ENCODE measurements around the gene CTLA4. TPM values are rescaled to one million over a fixed set of nuclear protein-coding genes. Genes with fewer than 3 reads are reported as not detected.

The CTLA4 gene
- total and polyA plus RNA-seq, 3 donors from 2014 or later, result 0.87 to 2.7 (median 1.2) TPM

DNA sequence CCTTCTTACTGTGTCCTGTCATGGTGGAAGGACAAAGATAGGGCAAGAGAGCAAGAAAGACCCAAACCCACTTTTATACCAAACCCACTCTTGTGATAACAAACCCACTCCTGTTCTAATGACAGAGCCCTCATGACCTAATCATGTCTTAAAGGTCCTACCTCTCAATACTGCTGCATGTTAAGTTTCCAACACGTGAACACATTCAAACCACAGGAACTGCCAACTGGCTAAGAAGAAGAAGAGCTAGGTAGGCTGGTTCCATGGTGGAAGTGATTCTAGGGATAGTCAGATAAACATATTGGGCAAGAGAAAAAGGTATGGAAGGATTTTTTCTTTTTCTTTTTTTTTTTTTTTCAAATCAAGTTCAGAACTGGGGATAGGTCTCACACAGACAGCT is 22.0 kb downstream of the CTLA4 start:
- TF ChIP-seq, protein P1, sequence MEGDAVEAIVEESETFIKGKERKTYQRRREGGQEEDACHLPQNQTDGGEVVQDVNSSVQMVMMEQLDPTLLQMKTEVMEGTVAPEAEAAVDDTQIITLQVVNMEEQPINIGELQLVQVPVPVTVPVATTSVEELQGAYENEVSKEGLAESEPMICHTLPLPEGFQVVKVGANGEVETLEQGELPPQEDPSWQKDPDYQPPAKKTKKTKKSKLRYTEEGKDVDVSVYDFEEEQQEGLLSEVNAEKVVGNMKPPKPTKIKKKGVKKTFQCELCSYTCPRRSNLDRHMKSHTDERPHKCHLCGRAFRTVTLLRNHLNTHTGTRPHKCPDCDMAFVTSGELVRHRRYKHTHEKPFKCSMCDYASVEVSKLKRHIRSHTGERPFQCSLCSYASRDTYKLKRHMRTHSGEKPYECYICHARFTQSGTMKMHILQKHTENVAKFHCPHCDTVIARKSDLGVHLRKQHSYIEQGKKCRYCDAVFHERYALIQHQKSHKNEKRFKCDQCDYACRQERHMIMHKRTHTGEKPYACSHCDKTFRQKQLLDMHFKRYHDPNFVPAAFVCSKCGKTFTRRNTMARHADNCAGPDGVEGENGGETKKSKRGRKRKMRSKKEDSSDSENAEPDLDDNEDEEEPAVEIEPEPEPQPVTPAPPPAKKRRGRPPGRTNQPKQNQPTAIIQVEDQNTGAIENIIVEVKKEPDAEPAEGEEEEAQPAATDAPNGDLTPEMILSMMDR (IDR thresholded peaks at IDR 0.05), result no peak
- no peak for TF ChIP-seq POLR2A (IDR thresholded peaks at IDR 0.05)
- 94 to 100% methylated on average over 1 of the region's 1 CpG for WGBS, 2 donors
- Histone ChIP-seq H3K27me3 (no peaks in the 10 kb centered on the region), H3K4me3 (no peak overlapping the region), H3K9me3 (no peaks in the 10 kb centered on the region), H3K27ac (no peak overlapping the region), H3K36me3 (ENCODE audit: low read depth, missing control alignments) (no peaks in the 10 kb centered on the region), H3K4me1 (no peaks in the 10 kb centered on the region)
- DNase-seq, result no peak
- intact Hi-C loops (cut with DNase I; ENCODE audit: low total_unique reads), result no loop called here

DNA sequence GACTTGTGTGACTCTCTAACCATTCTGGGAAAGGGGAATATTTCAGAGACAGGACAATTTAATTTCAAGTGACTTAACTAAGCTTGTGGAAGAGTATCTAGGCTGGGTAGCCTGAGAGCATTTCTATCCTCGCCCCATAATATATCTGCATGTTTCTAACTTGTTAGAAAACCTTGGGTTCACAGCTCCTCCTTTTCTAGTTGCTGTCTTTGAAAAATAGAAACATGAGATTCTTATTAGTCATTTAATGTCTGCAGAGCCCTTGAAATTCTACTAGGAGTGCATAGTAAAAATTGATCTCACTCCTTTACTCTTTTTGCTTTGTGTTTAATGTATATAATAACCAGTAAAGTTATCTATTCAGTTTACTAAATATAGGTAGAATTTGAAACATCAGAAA is 22.4 kb downstream of the CTLA4 start:
- Histone ChIP-seq H3K9me3 (no peaks in the 10 kb centered on the region), H3K36me3 (ENCODE audit: low read depth, missing control alignments) (no peaks in the 10 kb centered on the region), H3K27me3 (no peaks in the 10 kb centered on the region), H3K4me3 (no peak overlapping the region), H3K27ac (no peak overlapping the region), H3K4me1 (no peaks in the 10 kb centered on the region)
- TF ChIP-seq, protein P1 (IDR thresholded peaks at IDR 0.05), result no peak
- no peak for TF ChIP-seq POLR2A (IDR thresholded peaks at IDR 0.05)
- DNase-seq, result no peak
- intact Hi-C loops (cut with DNase I; ENCODE audit: low total_unique reads), result no loop called here
- WGBS, 2 donors, result 90 to 92% methylated on average over 1 of the region's 1 CpG

DNA sequence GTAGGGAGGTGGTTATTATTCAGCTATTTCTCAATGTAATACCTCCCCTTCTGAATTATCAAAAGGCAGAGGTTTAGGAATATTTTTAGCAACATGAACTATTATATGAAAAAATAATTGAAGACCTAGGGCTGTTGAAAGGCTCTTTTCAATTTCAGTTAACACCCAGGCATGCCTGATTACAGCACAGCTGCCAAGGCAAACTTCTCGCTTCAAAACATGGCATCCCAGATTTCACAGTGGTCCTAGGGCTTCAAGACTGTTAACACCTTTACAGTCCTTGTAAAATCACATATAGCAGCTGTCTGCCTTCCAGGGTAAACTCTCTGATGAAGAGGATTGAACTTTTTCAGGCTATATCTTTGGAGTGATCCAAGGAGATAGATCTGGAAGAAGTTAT is 23.2 kb downstream of the CTLA4 start:
- no peak overlapping the region for H3K27ac ChIP-seq
- DNase-seq, result no peak
- WGBS, 2 donors, result 76 to 95% methylated on average over 1 of the region's 1 CpG

DNA sequence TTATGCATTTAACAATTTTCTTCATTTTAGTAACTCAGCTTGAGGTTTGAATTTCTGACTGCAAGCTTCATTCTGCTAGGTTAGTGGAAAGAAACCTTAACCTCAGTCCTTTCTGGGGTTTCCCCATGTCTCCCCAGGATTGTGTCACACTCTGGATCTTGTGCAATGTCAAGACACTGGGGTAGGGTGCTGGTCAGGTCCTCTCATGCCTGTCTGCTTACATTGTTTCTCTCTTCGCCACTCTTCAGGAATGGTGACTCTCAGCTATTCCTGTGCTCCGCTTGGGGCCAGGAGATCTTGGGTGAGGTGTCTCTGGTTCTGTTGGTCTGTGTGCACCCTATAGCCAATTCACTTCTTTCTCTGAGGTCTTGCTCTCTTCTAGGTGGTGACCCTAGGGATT is 23.9 kb downstream of the CTLA4 start:
- Histone ChIP-seq H3K27me3 (no peaks in the 10 kb centered on the region), H3K36me3 (ENCODE audit: low read depth, missing control alignments) (no peaks in the 10 kb centered on the region), H3K4me3 (no peak overlapping the region), H3K4me1 (no peaks in the 10 kb centered on the region), H3K9me3 (no peaks in the 10 kb centered on the region), H3K27ac (no peak overlapping the region)
- intact Hi-C loops (cut with DNase I; ENCODE audit: low total_unique reads), result no loop called here
- WGBS, 2 donors, result 93 to 95% methylated on average over 2 of the region's 2 CpGs
- no peak for DNase-seq
- no peak for TF ChIP-seq POLR2A (IDR thresholded peaks at IDR 0.05)
- TF ChIP-seq, protein P1 (IDR thresholded peaks at IDR 0.05), result no peak

More for the DNA sequence above, 23.2 kb downstream of the CTLA4 start:
- H3K4me3 ChIP-seq, result no peak overlapping the region
- intact Hi-C loops (cut with DNase I; ENCODE audit: low total_unique reads), result no loop called here
- H3K9me3 ChIP-seq, result no peaks in the 10 kb centered on the region
- H3K27me3 ChIP-seq, result no peaks in the 10 kb centered on the region
- no peaks in the 10 kb centered on the region for H3K36me3 ChIP-seq (ENCODE audit: low read depth, missing control alignments)
- H3K4me1 ChIP-seq, result no peaks in the 10 kb centered on the region
- TF ChIP-seq, protein P1 (IDR thresholded peaks at IDR 0.05), result no peak
- TF ChIP-seq POLR2A (IDR thresholded peaks at IDR 0.05), result no peak

DNA sequence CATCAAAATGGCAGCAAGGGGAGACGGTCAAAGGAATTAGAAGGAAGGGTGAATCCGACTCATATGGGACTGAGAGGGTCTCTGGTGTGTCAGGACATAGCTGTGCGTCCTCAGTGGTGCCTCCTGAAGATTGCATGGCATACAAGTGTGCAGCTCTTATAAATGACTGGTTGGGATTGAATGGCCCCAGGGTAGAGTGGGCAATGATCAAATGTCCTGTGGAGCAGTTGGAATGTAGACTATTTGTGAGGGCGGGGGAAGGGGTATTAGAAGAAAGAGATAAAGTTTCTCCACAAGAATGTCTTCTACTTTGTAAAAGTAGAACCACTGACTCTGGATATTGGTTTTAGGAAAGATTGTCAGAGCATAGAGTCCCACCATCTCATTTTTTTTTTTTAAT is 24.6 kb downstream of the CTLA4 start:
- no peak for DNase-seq
- Histone ChIP-seq H3K36me3 (ENCODE audit: low read depth, missing control alignments) (no peaks in the 10 kb centered on the region), H3K4me1 (no peaks in the 10 kb centered on the region), H3K4me3 (no peak overlapping the region), H3K9me3 (no peaks in the 10 kb centered on the region), H3K27ac (no peak overlapping the region), H3K27me3 (no peaks in the 10 kb centered on the region)
- WGBS, 2 donors, result 94 to 97% methylated on average over 4 of the region's 4 CpGs
- intact Hi-C loops (cut with DNase I; ENCODE audit: low total_unique reads), result no loop called here
- no peak for TF ChIP-seq POLR2A (IDR thresholded peaks at IDR 0.05)
- TF ChIP-seq, protein P1 (IDR thresholded peaks at IDR 0.05), result no peak
